ENCODE results near the gene DBI. TPM values are rescaled to one million over a fixed set of nuclear protein-coding genes. Genes with fewer than 3 reads are reported as not detected.

DBI gene
- total and polyA plus RNA-seq, 4 donors = 129 to 633 (median 344) TPM

DNA sequence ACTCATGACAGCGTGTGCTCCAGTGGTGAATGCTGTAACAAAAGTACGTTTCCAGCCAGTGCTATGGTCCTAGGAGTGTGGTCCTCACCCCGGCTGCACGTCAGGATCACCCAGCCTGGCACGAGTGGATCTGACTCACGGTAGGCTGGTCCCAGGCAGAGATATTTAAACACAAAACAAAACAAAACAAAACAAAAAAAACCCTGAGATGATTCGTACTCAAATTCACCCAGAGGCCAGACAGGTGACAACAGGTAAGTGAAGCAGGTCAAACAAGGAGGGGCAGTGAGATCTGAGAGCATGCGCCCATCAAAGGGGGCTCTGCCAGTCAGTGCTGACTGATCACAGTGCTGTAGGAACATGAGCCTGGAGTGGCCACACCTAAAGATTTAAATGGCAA lies 43.3 kb upstream of the DBI start:
- Histone ChIP-seq H3K9me3 (ENCODE audit: control insufficient read depth in 4 of 4, insufficient read depth in 3 of 4, low read length in 3 of 4) (no peaks in the 10 kb centered on the region), H3K9ac (ENCODE audit: insufficient read depth in 1 of 2, low read length in 2 of 2) (no peak overlapping the region), H3K27ac (ENCODE audit: low read depth in 1 of 2, low read length in 1 of 2) (no peak overlapping the region), H3K27me3 (ENCODE audit: control insufficient read depth in 3 of 3, insufficient read depth in 3 of 3, low read length in 2 of 3) (no peaks in the 10 kb centered on the region), H3K4me1 (ENCODE audit: control insufficient read depth in 5 of 5, insufficient read depth in 5 of 5, low read length in 5 of 5) (no peaks in the 10 kb centered on the region), H3K36me3 (ENCODE audit: control insufficient read depth in 4 of 4, insufficient read depth in 4 of 4, low read length in 4 of 4) (no peaks in the 10 kb centered on the region), H3K4me3 (no peak overlapping the region)
- no peak for TF ChIP-seq CTCF (IDR thresholded peaks at IDR 0.05; ENCODE audit: control extremely low read depth, extremely low read depth)
- WGBS, 2 donors = 91 to 96% methylated on average over 8 of the region's 8 CpGs
- no peak for ATAC-seq (ENCODE audit: insufficient read depth, low FRiP score)
- no peak for DNase-seq

DNA sequence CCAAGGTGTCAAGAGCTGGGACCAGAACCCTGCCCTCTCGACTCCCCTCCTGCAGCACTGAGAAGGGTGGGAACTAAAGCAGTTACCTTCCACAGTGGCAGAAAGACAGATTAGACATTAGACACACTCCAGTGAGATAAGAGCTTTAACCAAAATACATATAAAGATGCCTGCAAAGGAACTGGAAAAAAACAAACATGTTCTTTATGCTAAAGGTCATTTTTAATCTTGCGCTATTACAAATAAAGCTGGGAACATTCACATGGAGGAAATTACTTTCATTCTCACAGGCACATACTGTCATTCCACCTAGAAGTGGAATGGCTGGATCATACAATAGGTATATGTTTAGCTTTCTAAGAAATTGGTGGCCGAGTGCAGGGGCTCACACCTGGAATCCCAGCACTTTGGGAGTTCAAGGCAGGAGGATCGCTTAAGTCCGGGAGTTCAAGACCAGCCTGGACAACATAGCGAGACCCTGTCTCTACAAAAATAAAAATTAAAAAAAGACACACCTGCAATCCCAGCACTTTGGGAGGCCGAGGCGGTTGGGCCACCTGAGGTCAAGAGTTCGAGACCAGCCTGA lies 42.0 kb upstream of the DBI start:
- Histone ChIP-seq H3K36me3 (ENCODE audit: control insufficient read depth in 4 of 4, insufficient read depth in 4 of 4, low read length in 4 of 4) (no peaks in the 10 kb centered on the region), H3K9ac (ENCODE audit: insufficient read depth in 1 of 2, low read length in 2 of 2) (no peak overlapping the region), H3K4me3 (no peak overlapping the region), H3K27me3 (ENCODE audit: control insufficient read depth in 3 of 3, insufficient read depth in 3 of 3, low read length in 2 of 3) (no peaks in the 10 kb centered on the region), H3K9me3 (ENCODE audit: control insufficient read depth in 4 of 4, insufficient read depth in 3 of 4, low read length in 3 of 4) (no peaks in the 10 kb centered on the region), H3K27ac (ENCODE audit: low read depth in 1 of 2, low read length in 1 of 2) (no peak overlapping the region), H3K4me1 (ENCODE audit: control insufficient read depth in 5 of 5, insufficient read depth in 5 of 5, low read length in 5 of 5) (no peaks in the 10 kb centered on the region)
- no peak for DNase-seq
- ATAC-seq (ENCODE audit: insufficient read depth, low FRiP score) = no peak
- WGBS, 2 donors = 89 to 95% methylated on average over 9 of the region's 9 CpGs
- no peak for TF ChIP-seq CTCF (IDR thresholded peaks at IDR 0.05; ENCODE audit: control extremely low read depth, extremely low read depth)

DNA sequence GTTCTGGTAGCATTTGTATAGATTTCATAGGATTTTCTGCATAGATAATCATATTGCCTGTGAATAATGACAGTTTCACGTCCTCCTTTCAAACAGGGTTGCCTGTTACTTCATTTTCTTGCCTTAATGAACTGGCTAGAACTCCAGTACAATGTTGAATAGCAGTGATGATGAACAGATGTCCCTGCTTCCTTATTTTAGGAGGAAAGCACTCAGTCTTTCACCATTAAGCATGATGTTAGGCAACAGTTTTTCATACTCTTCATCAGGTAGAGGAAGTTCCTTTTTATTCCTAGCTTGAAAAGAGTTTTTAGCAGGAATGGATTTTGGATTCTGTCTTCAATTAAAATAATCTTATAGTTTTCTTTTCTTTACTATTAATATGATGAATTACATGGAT lies 39.8 kb upstream of the DBI start:
- TF ChIP-seq CTCF (IDR thresholded peaks at IDR 0.05; ENCODE audit: control extremely low read depth, extremely low read depth) = no peak
- H3K4me1 ChIP-seq (ENCODE audit: control insufficient read depth in 5 of 5, insufficient read depth in 5 of 5, low read length in 5 of 5) = no peaks in the 10 kb centered on the region
- no peaks in the 10 kb centered on the region for H3K27me3 ChIP-seq (ENCODE audit: control insufficient read depth in 3 of 3, insufficient read depth in 3 of 3, low read length in 2 of 3)
- ATAC-seq (ENCODE audit: insufficient read depth, low FRiP score) (no peak), DNase-seq (no peak)
- H3K27ac ChIP-seq (ENCODE audit: low read depth in 1 of 2, low read length in 1 of 2) = no peak overlapping the region
- no peaks in the 10 kb centered on the region for H3K36me3 ChIP-seq (ENCODE audit: control insufficient read depth in 4 of 4, insufficient read depth in 4 of 4, low read length in 4 of 4)
- H3K4me3 ChIP-seq = no peak overlapping the region
- 23 to 76% methylated on average over 1 of the region's 1 CpG for WGBS, 2 donors
- no peaks in the 10 kb centered on the region for H3K9me3 ChIP-seq (ENCODE audit: control insufficient read depth in 4 of 4, insufficient read depth in 3 of 4, low read length in 3 of 4)
- no peak overlapping the region for H3K9ac ChIP-seq (ENCODE audit: insufficient read depth in 1 of 2, low read length in 2 of 2)

DNA sequence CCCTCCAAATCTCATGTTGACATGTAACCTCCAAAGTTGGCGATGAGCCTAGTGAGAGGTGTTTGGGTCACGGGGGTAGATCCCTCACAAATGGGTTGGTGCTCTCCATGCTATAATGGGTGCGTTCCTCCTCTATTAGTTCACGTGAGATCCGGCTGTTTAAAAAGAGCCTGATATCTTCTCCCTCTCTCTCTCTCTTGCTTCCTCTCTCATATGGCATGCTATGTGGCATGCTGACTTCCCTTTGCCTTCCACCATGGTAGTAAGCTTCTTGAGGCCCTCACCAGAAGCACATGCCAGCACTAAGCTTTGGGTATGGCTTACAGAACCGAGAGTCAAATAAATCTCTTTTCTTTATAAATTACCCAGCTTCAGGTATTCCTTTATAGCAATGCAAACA lies 39.3 kb upstream of the DBI start:
- no peak overlapping the region for H3K4me3 ChIP-seq
- H3K27me3 ChIP-seq (ENCODE audit: control insufficient read depth in 3 of 3, insufficient read depth in 3 of 3, low read length in 2 of 3) = no peaks in the 10 kb centered on the region
- DNase-seq (no peak), ATAC-seq (ENCODE audit: insufficient read depth, low FRiP score) (no peak)
- no peak overlapping the region for H3K9ac ChIP-seq (ENCODE audit: insufficient read depth in 1 of 2, low read length in 2 of 2)
- no peaks in the 10 kb centered on the region for H3K4me1 ChIP-seq (ENCODE audit: control insufficient read depth in 5 of 5, insufficient read depth in 5 of 5, low read length in 5 of 5)
- H3K27ac ChIP-seq (ENCODE audit: low read depth in 1 of 2, low read length in 1 of 2) = no peak overlapping the region
- no peak for TF ChIP-seq CTCF (IDR thresholded peaks at IDR 0.05; ENCODE audit: control extremely low read depth, extremely low read depth)
- no peaks in the 10 kb centered on the region for H3K36me3 ChIP-seq (ENCODE audit: control insufficient read depth in 4 of 4, insufficient read depth in 4 of 4, low read length in 4 of 4)
- WGBS, 2 donors = 92 to 93% methylated on average over 6 of the region's 6 CpGs
- no peaks in the 10 kb centered on the region for H3K9me3 ChIP-seq (ENCODE audit: control insufficient read depth in 4 of 4, insufficient read depth in 3 of 4, low read length in 3 of 4)
